Dendritic cell treated with granulocyte-macrophage colony-stimulating factor and Interleukin-4, amounts not matched to agents 40 ng/mL and 50 ng/mL, for 4 days (primary cell): Measurements from ENCODE around the gene PGM2L1.

Experiments used
- H3K27ac Mint-ChIP-seq: one replicate; pipeline ENCODE4 v1.8.0; 2022; ENCODE audit warnings: mild to moderate bottlenecking, mixed read lengths
- H3K27me3 Mint-ChIP-seq: one replicate; pipeline ENCODE4 v1.8.0; 2022; ENCODE audit warnings: mild to moderate bottlenecking, mixed read lengths
- H3K36me3 Mint-ChIP-seq: one replicate; pipeline ENCODE4 v1.8.0; 2022; ENCODE audit warnings: low read depth, mixed read lengths
- H3K4me1 Mint-ChIP-seq: one replicate; pipeline ENCODE4 v1.8.0; 2022; ENCODE audit warnings: low read depth, mixed read lengths
- H3K4me3 Mint-ChIP-seq: one replicate; pipeline ENCODE4 v1.8.0; 2022; ENCODE audit warnings: mild to moderate bottlenecking, moderate library complexity, mixed read lengths
- H3K9me3 Mint-ChIP-seq: one replicate; pipeline ENCODE4 v1.8.0; 2022; ENCODE audit warnings: mixed read lengths
- intact Hi-C: fragments of 100-400 bp; cut with micrococcal nuclease; formaldehyde crosslinking; loops from one replicate; pipeline ENCODE4 v1.15.0; 2022

PGM2L1 gene

DNA sequence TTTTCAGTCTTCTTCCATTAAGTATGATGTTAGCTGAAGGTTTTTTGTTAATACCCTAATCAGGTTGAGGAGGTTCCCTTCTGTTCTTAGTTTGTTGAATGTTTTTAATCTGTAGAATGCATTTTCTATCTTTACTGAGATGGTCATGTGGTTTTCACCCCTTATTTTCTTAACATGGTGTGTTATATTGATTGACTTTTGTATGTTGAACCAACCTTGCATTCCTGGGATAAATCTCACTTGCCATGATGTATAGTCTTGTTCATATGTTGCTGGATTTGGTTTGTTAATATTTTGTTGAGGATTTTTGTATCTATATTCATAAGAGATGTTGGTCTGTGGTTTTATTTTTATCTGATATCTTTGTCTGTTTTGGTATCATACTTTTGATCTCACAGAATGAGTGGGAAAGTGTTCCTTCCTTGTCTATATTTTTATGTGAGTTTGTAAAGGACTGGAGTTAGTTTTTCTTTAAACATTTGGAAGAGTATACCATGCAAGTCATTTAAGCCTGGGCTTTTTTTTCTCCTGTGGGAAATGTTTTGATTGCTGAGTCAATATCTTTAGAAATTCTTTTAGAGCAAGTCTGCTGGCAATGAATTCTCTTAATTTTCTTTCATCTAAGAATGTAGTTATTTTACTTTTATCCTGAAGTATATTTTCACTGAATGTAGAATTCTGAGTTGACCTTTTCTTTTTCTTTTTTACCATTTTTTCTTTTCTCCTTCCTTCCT, 81.3 kb downstream of the PGM2L1 start:
- peaks cover 8% of the 10 kb centered on the region for H3K27me3 Mint-ChIP-seq
- H3K4me1 Mint-ChIP-seq: peaks cover 11% of the 10 kb centered on the region
- intact Hi-C loops: no loop called here
- H3K36me3 Mint-ChIP-seq: no peaks in the 10 kb centered on the region
- peaks cover 25% of the 10 kb centered on the region for H3K9me3 Mint-ChIP-seq
- no peak overlapping the region for H3K4me3 Mint-ChIP-seq
- H3K27ac Mint-ChIP-seq: no peak overlapping the region

DNA sequence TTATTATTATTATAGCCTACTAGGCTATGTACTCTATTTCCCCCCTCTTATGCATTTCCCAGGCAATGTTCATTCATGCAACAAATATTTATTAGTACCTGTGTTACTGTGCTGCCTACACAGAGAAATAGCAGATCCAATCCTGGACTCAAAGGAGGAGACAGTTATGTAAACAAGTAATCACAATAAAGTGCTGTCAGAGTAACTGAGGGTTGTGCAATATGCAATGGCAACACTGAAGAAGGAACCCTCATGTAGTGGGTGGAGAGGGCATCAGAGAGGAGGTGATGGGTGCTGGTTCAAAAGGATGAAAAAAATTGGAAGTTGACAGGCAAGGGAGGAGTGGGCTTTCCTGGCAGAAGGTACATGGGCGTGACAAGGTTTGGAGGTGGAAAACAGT, 85.9 kb downstream of the PGM2L1 start:
- Mint-ChIP-seq H3K27me3 (peaks cover 29% of the 10 kb centered on the region), H3K9me3 (peaks cover 15% of the 10 kb centered on the region), H3K36me3 (no peaks in the 10 kb centered on the region), H3K4me1 (peaks cover 18% of the 10 kb centered on the region), H3K27ac (no peak overlapping the region), H3K4me3 (no peak overlapping the region)
- intact Hi-C loops: no loop called here

DNA sequence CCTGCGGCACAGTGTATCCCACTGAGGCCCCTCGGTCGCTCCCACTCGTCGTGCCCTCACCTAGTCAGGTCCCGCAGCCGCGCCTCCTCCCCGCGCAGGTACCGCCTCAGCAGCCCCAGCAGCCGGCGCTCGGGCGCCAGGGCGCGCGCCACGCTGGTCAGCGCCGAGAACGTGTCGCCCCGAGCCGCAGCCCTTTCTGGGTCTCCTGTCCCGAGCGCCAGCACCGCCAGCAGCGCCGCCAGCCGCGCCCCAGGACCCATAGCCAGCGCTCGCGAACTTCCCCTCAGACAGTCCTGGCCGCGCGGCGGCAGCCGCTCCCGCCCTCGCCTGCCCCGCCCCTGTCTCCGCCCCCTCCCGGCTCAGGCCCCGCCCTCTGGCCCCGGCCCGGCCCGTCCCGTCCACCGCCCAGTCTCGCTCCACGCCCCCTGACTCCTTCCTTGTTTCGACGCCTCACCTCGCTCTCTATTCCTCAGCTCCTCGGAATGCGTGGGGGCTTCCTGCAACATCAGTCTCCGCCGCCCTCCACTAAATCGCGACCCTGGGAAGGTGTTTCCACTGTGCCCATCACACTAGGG, 86.8 kb downstream of the PGM2L1 start, which contains the start of gene P4HA3:
TSS of gene P4HA3 (minus strand) at position 289 of the 575 bp plus-strand sequence. CDS start at position 260, 29 bp downstream.
- intact Hi-C loops: no loop called here
- peaks cover 7% of the 10 kb centered on the region for H3K9me3 Mint-ChIP-seq
- H3K4me1 Mint-ChIP-seq: peaks cover 21% of the 10 kb centered on the region
- H3K27ac Mint-ChIP-seq: peak within 1 kb of the TSS; percentile 69
- peak within 1 kb of the TSS; percentile 79 for H3K4me3 Mint-ChIP-seq
- H3K27me3 Mint-ChIP-seq: peaks cover 27% of the 10 kb centered on the region
- no peaks in the 10 kb centered on the region for H3K36me3 Mint-ChIP-seq

DNA sequence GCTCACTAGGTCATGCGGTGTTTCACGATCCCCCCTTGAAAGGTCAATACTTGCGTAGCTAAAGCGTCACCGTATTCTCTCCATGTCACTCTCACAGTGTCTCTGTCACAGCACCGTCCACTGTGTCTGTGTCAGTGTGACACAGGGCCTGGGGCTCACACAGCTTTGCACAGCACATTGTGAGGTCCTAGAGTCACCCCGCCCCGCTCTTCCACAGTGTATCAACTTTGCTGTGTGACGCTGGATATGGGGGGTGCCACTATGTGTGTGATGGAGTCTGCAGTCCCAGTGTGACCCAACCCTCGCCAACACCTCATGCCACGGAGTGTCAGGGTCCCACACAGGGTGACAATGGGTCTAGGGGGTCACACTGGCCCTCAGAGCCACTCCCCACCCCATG, 87.4 kb downstream of the PGM2L1 start:
- Mint-ChIP-seq H3K4me3 (peak overlapping the region; percentile 79), H3K27me3 (peaks cover 30% of the 10 kb centered on the region)

DNA sequence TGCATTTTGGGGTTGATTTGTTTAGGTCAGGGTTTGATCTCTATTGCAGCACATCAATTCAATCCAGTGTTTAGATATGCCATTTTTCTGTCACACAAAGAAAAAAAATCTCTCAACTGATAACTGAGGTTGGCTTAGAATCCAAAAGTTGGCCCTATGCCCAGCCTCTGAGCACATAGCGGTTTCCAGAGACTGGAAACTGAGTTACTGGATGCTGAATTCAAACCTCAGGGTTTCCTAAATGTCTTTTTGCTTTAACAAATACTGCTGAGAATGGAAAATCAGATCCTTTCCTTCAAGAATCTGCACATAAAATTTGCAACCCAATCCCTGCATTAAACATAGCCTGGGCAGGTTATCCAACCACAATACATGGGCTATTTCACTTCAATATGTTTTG, 90.8 kb downstream of the PGM2L1 start:
- peaks cover 26% of the 10 kb centered on the region for H3K4me1 Mint-ChIP-seq
- intact Hi-C loops: no loop called here
- no peak overlapping the region for H3K27ac Mint-ChIP-seq
- H3K4me3 Mint-ChIP-seq: no peak overlapping the region
- H3K36me3 Mint-ChIP-seq: no peaks in the 10 kb centered on the region
- H3K27me3 Mint-ChIP-seq: peaks cover 33% of the 10 kb centered on the region
- H3K9me3 Mint-ChIP-seq: no peaks in the 10 kb centered on the region

More for the DNA sequence above, 87.4 kb downstream of the PGM2L1 start:
- Mint-ChIP-seq H3K9me3 (peaks cover 6% of the 10 kb centered on the region), H3K36me3 (no peaks in the 10 kb centered on the region), H3K27ac (peak overlapping the region; percentile 69), H3K4me1 (peaks cover 26% of the 10 kb centered on the region)
- intact Hi-C loops: no loop called here

DNA sequence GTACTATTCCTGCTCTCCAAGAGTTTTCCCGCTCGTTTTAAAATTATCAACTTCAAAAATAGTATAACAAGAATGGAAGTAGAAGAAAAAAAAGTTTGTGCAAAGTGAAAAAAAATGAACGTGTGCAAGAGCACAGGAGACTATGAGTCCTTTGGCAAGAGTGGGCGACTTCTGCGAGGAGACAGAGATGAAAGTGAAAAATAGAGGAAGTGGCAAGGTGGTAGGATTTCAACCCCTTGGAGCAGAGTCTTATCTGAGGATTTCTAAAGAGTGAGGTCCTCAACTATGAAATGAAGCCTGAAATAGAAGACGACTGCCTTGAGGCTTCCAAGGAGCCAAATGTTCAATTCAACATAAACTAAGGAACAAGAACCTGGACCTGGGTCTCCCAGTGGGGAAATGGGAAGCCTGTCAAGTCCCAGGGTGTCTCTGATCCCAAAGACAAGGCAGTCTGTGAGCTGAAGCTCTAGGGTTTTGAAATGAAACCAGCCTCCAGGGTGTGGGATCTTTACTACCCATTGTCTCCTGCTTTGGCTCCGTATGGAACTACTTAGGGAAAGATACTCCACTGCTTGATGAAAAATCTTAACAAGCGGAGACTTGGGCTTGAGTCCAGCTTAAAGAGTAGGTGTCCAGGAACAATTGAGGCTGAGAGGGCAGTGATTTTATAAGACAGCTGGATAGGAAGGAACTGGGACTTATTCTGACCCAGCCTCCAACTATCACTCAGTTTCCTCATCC, 91.6 kb downstream of the PGM2L1 start:
- H3K4me1 Mint-ChIP-seq: peaks cover 20% of the 10 kb centered on the region
- H3K9me3 Mint-ChIP-seq: no peaks in the 10 kb centered on the region
- H3K4me3 Mint-ChIP-seq: no peak overlapping the region
- intact Hi-C loops: no loop called here
- H3K36me3 Mint-ChIP-seq: no peaks in the 10 kb centered on the region
- H3K27ac Mint-ChIP-seq: no peak overlapping the region
- H3K27me3 Mint-ChIP-seq: peaks cover 28% of the 10 kb centered on the region

DNA sequence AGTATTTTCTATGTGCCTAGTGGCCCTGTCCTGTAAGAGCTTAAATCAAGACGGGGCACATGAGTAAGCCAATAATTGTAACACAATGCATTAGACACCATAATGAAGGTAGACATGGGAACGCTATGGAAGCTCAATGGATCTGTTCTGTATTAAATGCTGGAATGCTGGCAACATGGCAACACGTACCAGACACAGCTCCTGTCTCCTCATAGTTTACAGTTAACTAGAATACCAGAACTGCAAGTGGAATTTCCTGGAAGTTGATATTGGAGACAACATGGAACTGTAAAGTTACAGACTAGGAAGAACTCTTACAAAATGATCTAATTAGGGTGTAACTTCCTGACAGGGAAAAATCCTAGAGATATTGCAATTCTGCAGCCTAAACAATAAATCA, 99.2 kb downstream of the PGM2L1 start:
- peaks cover 7% of the 10 kb centered on the region for H3K27me3 Mint-ChIP-seq
- no peak overlapping the region for H3K4me3 Mint-ChIP-seq
- intact Hi-C loops: no loop called here
- no peak overlapping the region for H3K27ac Mint-ChIP-seq
- H3K36me3 Mint-ChIP-seq: no peaks in the 10 kb centered on the region
- peaks cover 3% of the 10 kb centered on the region for H3K9me3 Mint-ChIP-seq
- H3K4me1 Mint-ChIP-seq: peaks cover 8% of the 10 kb centered on the region

DNA sequence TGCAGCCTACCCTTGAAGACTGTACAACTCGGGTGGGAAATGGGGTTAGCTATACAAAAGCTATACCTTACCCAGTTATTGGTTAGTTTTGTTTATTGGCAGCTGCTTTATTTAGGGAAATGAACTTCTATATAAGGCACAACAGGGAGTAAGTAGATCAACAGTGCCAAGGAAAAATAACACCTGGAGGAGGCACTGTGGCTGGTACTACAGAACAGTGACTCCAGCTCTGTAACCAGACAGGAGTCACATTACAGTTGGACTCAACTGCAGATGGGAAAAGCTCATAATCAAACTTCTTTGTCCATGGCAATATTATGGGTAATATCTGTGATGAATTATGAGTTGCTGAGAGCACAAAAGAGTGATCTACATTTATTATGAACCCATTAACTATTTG, 100.7 kb downstream of the PGM2L1 start:
- peaks cover 6% of the 10 kb centered on the region for H3K27me3 Mint-ChIP-seq
- peaks cover 8% of the 10 kb centered on the region for H3K4me1 Mint-ChIP-seq
- peaks cover 8% of the 10 kb centered on the region for H3K9me3 Mint-ChIP-seq
- intact Hi-C loops: no loop called here
- no peak overlapping the region for H3K27ac Mint-ChIP-seq
- H3K36me3 Mint-ChIP-seq: no peaks in the 10 kb centered on the region
- no peak overlapping the region for H3K4me3 Mint-ChIP-seq

DNA sequence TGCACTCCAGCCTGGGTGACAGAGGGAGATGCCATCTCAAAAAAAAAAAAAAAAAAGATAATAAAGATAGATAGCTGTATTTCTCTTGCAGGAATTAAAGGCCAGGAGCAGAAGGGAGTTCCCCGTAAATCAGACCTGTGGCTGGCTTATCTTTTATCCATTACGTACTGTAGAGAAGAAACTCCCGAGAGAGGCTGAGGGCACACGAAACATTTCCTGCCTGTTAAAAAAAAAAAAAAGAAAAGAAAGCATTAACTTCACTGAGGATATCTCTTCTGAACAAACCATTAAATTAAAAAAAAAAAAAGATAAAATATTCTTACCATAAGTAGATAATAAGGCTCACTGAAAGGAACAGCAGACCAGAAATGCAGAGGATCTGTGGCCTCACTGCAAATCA, 109.3 kb downstream of the PGM2L1 start:
- Mint-ChIP-seq H3K27ac (no peak overlapping the region), H3K9me3 (peaks cover 4% of the 10 kb centered on the region), H3K36me3 (no peaks in the 10 kb centered on the region), H3K4me3 (no peak overlapping the region), H3K27me3 (peaks cover 14% of the 10 kb centered on the region), H3K4me1 (no peaks in the 10 kb centered on the region)
- intact Hi-C loops: no loop called here

DNA sequence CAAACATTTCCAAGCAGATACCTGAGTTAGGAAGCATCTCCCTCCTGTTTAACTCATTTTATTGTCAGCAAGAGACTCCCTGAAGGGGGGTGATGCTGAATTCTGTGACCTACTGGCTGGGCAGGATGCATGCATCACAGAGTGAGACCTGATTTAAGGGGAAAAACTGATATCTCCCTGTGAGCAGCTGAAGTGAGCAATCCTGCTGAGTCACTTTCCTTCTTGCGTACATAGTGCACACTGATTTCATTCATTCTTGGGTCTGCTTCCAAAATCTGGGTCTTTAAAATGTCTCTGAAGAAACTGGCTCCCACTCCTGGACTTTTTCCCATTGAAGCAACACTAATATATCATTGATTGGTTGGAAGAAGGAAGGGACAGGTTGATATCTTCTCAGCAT, 110.1 kb downstream of the PGM2L1 start:
- Mint-ChIP-seq H3K36me3 (no peaks in the 10 kb centered on the region), H3K27me3 (peaks cover 14% of the 10 kb centered on the region), H3K4me1 (no peaks in the 10 kb centered on the region), H3K9me3 (no peaks in the 10 kb centered on the region), H3K27ac (no peak overlapping the region), H3K4me3 (no peak overlapping the region)
- intact Hi-C loops: no loop called here

DNA sequence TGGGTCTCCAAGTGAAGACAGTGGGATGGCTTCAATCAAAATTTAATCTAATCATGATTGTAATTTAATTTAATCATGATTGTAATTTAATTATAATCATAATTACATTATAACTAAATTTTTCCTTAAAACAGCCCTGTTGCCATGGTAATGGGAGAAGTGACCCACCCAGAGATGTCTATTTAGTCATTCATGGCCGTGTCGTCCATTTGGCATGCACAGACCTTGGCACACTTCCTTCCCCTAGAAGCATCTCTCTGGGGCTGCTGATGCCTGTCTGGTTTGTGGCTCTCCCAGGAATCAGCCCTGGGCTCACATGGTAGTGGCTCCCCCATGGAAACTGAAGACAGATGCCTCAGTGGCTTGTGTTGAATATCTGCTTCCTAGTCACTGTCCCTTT, 113.8 kb downstream of the PGM2L1 start:
- intact Hi-C loops: no loop called here
- Mint-ChIP-seq H3K27ac (no peak overlapping the region), H3K4me1 (no peaks in the 10 kb centered on the region), H3K27me3 (peaks cover 3% of the 10 kb centered on the region), H3K4me3 (no peak overlapping the region), H3K9me3 (no peaks in the 10 kb centered on the region), H3K36me3 (no peaks in the 10 kb centered on the region)

DNA sequence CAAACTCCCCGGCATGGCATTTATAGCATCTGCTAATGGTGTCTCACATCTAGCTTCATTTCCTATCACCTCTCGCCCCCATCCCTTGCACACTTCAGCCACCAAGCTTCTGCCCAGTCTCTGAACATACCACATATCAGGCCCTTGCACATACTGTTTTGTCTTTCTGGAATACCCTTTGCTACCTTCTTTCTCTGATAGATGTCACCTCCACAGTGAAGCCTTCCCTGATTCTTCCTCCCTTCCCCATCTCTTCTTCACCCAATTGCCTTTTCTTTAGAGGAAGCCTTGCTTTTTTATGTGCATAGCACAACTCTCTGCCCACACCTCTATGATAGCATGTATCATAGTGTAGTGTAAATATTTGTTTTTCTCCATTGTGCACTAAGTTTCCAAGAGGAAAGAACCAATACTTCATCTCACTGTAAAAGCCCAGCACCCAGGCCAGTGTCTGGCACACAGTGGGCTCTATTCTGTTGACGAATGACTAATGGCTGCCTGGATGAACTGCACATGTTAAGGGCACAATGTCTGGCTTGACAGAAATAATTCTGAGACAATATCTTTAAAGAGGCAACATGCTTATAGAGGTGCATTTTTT, 114.6 kb downstream of the PGM2L1 start:
- intact Hi-C loops: no loop called here
- no peaks in the 10 kb centered on the region for H3K36me3 Mint-ChIP-seq
- peaks cover 3% of the 10 kb centered on the region for H3K27me3 Mint-ChIP-seq
- H3K27ac Mint-ChIP-seq: no peak overlapping the region
- no peaks in the 10 kb centered on the region for H3K4me1 Mint-ChIP-seq
- H3K4me3 Mint-ChIP-seq: no peak overlapping the region
- H3K9me3 Mint-ChIP-seq: no peaks in the 10 kb centered on the region

DNA sequence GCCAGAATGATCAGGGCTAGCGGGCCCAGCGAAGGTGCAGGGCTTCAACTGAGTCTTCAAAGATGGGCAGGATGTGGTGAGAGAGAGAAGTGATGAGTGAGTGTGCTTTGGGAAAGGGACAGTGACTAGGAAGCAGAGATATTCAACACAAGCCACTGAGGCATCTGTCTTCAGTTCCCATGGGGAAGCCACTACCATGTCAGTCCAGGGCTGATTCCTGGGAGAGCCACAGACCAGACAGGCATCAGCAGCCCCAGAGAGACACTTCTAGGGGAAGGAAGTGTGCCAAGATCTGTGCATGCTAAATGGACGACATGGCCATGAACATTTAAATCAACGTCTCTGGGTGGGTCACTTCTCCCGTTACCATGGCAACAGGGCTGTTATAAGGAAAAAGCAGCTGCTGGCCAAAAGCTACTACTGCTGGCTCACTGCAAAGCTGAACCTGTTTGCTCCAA, 115.3 kb downstream of the PGM2L1 start:
- Mint-ChIP-seq H3K27me3 (peaks cover 1% of the 10 kb centered on the region), H3K4me1 (no peaks in the 10 kb centered on the region), H3K9me3 (no peaks in the 10 kb centered on the region), H3K4me3 (no peak overlapping the region), H3K36me3 (no peaks in the 10 kb centered on the region), H3K27ac (no peak overlapping the region)
- intact Hi-C loops: no loop called here

DNA sequence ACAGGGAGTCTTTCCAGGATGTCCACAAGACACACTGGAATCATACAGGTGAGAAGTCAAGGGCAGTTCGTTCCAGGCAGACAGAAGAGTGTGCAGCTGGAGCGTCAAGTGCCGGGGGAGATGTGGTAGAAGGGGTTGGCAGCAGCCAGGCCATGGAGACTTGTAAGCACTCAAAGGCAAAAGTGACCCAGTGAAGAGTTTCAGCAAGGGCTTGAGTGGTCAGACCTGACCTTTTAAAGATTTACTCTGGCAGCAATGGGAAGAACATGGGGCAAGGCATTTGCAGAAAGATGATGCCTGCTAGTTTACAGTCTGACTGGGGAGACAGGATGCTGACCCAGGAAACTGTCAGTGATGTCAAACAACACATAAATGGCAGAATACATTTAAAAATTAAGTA, 115.8 kb downstream of the PGM2L1 start:
- H3K36me3 Mint-ChIP-seq: no peaks in the 10 kb centered on the region

More for the DNA sequence above, 115.8 kb downstream of the PGM2L1 start:
- Mint-ChIP-seq H3K27ac (no peak overlapping the region), H3K4me3 (no peak overlapping the region), H3K4me1 (no peaks in the 10 kb centered on the region), H3K27me3 (peaks cover 1% of the 10 kb centered on the region), H3K9me3 (no peaks in the 10 kb centered on the region)
- intact Hi-C loops: no loop called here
